GM06990 (cell line): Measurements from ENCODE around the gene QSOX1.
"Not testable (repeated sequence)": the region's sequence is repeated elsewhere in the genome, so short reads cannot be mapped to it uniquely, and the experiment has no call there.

ENCODE experiments used
- DNase-seq: peaks from one replicate; pipeline ENCODE4 v3.0.0-alpha.2; 2011; ENCODE audit not compliant: insufficient read length; ENCODE audit errors: extremely low read depth
- H3K27me3 ChIP-seq: replicated peaks from 2 replicates; pipeline ENCODE4 v1.6.0; 2011; ENCODE audit warnings: low read length; ENCODE audit not compliant: control insufficient read depth, insufficient read depth
- H3K36me3 ChIP-seq: 2 replicates; pipeline ENCODE4 v1.5.1; 2011; ENCODE audit warnings: low read length; ENCODE audit not compliant: control insufficient read depth, insufficient read depth
- H3K4me3 ChIP-seq: replicated peaks from 2 replicates; pipeline ENCODE4 v1.5.1; 2011; ENCODE audit warnings: low read depth, mild to moderate bottlenecking, control low read depth, low read length
- TF ChIP-seq, protein P1 (sequence below): IDR thresholded peaks from 2 replicates; pipeline ENCODE4 v1.5.1; 2011; ENCODE audit warnings: low read length, control low read depth, mild to moderate bottlenecking, inconsistent platforms; ENCODE audit not compliant: insufficient read depth, poor library complexity, severe bottlenecking

QSOX1 gene

GRCh38 chr1:180198611-180199010 lies 43.9 kb downstream of the QSOX1 start:
- no peaks in the 10 kb centered on the region for H3K27me3 ChIP-seq
- H3K36me3 ChIP-seq: no peaks in the 10 kb centered on the region; the same call in none of the 2 replicates
- H3K4me3 ChIP-seq: no peak overlapping the region
- DNase-seq: no peak
- TF ChIP-seq, protein P1, sequence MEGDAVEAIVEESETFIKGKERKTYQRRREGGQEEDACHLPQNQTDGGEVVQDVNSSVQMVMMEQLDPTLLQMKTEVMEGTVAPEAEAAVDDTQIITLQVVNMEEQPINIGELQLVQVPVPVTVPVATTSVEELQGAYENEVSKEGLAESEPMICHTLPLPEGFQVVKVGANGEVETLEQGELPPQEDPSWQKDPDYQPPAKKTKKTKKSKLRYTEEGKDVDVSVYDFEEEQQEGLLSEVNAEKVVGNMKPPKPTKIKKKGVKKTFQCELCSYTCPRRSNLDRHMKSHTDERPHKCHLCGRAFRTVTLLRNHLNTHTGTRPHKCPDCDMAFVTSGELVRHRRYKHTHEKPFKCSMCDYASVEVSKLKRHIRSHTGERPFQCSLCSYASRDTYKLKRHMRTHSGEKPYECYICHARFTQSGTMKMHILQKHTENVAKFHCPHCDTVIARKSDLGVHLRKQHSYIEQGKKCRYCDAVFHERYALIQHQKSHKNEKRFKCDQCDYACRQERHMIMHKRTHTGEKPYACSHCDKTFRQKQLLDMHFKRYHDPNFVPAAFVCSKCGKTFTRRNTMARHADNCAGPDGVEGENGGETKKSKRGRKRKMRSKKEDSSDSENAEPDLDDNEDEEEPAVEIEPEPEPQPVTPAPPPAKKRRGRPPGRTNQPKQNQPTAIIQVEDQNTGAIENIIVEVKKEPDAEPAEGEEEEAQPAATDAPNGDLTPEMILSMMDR: no peak

DNA sequence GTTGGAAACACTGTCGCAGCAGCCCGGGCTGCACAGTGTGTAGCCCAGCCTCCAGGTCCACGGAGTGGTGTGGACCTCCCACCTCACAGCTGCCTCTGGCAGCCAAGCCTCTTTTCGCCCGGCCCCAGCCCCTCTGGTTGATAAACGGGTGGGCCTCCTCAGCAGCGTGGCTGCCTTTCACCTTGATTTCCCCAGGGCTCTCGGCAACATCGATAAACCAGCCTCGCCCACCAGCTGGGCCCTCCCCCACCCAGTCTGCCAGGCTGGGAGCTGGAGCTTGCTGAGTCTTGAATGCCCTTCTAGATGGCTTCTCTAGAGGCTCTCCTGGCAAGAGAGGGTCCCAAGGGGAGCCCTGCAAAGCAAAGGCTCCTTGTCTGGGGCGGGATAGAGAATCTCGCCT lies 44.3 kb downstream of the QSOX1 start:
- H3K36me3 ChIP-seq: no peaks in the 10 kb centered on the region; the same call in none of the 2 replicates
- TF ChIP-seq, protein P1: no peak
- H3K4me3 ChIP-seq: no peak overlapping the region
- no peak for DNase-seq
- H3K27me3 ChIP-seq: no peaks in the 10 kb centered on the region

DNA sequence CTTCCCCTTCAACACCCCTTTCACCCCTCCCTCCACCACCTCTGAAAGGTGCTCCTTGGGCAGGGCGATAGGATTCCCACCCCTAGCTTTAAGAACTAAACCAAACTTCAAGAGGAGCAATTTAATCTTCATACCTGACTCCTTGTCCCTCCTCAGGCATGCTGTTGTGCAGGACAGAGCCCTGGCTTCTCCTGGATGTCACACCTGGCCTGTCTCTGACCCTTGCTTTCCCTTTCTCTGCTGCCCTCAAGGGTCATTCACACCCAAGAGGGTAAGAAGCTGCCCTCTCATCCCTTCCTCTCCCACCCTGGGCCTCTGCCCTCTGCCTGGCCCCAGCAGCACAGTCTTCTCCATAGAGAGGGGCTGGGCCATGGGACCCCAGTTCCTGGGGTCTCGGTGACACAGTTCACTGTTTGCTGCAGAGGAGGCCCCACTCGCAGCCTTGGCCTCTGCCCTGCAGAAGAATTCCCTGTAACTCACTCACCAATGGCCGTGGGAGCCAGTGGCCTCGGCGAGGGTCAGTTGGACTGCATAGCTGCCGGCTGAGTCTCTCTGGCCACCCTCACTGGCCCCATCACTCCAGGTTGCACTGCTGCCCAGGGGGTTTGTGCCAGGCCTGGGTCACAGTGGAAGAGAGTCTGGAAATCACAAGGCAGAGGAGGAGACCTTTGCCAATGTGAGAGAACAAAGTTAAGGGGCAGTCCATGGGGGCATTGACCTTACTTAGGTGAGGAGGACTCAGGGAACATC lies 47.0 kb downstream of the QSOX1 start:
- no peak for DNase-seq
- Histone ChIP-seq H3K36me3 (no peaks in the 10 kb centered on the region; the same call in 1 of the 2 replicates), H3K27me3 (no peaks in the 10 kb centered on the region), H3K4me3 (no peak overlapping the region)
- TF ChIP-seq, protein P1: no peak

GRCh38 chr1:180202588-180202987 lies 47.9 kb downstream of the QSOX1 start:
- H3K4me3 ChIP-seq, H3K36me3 ChIP-seq, H3K27me3 ChIP-seq, DNase-seq: not testable (repeated sequence)

DNA sequence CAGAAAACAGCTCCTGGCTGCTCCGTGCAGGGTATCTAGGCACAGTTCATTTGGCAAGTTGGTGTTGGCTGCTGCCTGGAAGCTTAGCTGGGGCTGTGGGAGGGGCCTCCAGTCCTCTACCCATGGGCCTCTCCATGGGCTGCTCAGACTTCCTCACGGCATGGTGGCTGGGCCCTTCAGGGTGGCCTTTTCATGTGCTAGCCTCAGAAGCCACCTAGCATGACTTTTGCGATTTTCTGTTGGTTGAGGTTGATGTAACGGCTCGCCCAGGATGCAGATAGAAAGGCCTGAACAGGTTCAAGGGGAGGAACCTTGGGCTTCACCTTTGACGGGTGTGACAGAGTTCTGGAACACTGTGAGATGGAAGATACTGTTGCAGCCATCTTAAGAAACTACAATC lies 49.6 kb downstream of the QSOX1 start:
- no peak for DNase-seq
- TF ChIP-seq, protein P1: no peak

GRCh38 chr1:180206581-180206980 lies 51.9 kb downstream of the QSOX1 start:
- H3K27me3 ChIP-seq: no peaks in the 10 kb centered on the region
- no peaks in the 10 kb centered on the region for H3K36me3 ChIP-seq
- no peak for DNase-seq
- TF ChIP-seq, protein P1: no peak
- H3K4me3 ChIP-seq: no peak overlapping the region

More for the DNA sequence above, 49.6 kb downstream of the QSOX1 start:
- no peaks in the 10 kb centered on the region for H3K27me3 ChIP-seq
- H3K4me3 ChIP-seq: no peak overlapping the region
- H3K36me3 ChIP-seq: no peaks in the 10 kb centered on the region
